Measurements from ENCODE around the gene LTBP1.
"Not testable (repeated sequence)": the region's sequence is repeated elsewhere in the genome, so short reads cannot be mapped to it uniquely, and the experiment has no call there.

LTBP1 gene

GRCh38 chr2:33051586-33052360 lies 105.0 kb downstream of the LTBP1 start:
- no peak for DNase-seq

DNA sequence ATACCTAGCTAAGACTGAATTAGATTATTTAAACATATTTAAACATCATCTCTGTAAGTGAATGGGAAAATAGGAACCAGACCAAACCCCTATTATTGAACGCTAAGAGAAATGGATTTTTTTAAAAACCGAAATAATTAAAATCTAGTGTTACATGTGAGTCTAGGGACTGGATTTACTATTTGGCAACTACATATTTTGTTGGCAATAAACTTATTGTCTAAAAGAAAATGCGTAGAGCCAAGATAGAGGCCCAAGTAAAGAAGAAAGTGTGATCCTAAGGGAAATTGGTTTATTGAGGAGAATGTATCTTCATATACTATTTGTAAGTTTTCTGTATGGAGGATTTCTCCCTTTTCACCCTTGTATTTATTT lies 105.6 kb downstream of the LTBP1 start:
- no peak for DNase-seq

GRCh38 chr2:33052795-33053194 lies 106.0 kb downstream of the LTBP1 start:
- DNase-seq = not testable (repeated sequence)

- DNase-seq = no peak
Measured at GRCh38 chr2:33056170-33056569, 109.4 kb downstream of the LTBP1 start.

GRCh38 chr2:33057307-33058028 lies 110.7 kb downstream of the LTBP1 start:
- DNase-seq = not testable (repeated sequence)

- DNase-seq = no peak
Measured at GRCh38 chr2:33058716-33059470, 112.1 kb downstream of the LTBP1 start.

DNA sequence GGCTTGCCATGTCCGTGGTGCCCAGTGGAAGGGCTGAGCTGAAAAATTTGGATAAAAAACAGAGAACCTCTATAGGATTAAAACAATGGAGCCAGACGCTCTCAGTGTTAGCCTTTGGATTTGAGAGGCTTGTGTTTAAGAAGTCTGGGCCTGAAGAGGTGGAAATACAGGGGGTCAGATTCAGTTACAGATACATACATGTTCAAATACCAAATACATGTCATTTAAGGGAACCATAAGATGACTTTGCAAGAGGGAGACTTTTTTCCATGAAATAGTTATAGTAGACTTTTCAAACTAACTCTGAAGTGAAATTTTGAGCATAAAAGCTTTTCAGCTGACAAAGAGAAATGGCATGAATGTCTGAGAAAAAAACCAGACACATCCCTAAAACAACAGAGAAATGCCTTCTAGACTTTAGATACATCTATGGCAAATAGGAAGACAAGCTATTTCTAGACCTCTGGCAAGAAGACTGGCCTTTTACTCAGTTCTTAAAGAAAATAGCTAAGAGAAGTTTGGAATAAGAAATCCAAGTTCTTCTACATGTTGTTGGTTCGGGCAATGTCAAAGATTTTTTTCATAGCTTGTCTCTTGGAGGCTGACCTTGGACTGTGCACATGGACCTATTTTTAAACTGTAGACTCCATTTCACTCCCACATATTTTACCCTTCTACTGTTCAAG lies 112.9 kb downstream of the LTBP1 start:
- no peak for DNase-seq

DNA sequence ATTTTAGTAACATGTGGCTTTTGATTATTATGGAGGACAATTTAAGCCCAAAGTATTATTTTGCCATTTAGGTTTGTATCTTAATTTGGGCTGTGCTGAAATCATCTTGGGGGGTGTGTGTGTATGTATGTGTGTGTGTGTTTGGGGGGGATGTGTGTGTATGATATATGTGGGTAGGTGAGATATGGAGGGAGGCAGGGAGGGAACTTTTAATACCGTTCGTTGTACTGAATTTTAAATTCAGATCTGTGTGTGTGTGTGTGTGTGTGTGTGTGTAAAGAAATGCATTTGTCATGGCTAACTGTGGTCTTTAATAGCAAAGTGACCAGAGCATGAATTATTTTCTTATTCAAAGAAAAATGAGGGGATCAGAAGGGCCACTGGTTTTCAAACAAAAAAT lies 113.7 kb downstream of the LTBP1 start:
- DNase-seq = no peak

- DNase-seq = no peak
Measured at GRCh38 chr2:33062665-33063250, 116.0 kb downstream of the LTBP1 start.

- no peak for DNase-seq
Measured at GRCh38 chr2:33064349-33064801, 117.6 kb downstream of the LTBP1 start.

DNA sequence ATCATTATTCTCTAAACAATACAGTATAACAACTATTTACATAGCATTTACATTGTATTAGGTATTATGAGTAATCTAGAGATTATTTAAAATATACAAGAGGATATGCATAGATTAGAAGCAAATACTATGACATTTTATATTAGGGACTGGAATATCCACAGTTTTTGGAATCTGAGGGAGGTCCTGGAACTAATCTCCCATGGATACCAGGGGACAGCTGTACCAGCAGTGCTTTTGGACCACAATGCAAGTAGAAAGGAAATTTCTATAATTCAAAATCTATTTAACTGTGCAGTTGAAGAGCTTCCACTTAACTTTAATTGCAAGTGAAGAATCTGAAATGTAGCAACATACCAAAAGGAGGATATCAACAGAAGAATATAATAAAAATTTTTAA lies 120.8 kb downstream of the LTBP1 start:
- DNase-seq = no peak

DNA sequence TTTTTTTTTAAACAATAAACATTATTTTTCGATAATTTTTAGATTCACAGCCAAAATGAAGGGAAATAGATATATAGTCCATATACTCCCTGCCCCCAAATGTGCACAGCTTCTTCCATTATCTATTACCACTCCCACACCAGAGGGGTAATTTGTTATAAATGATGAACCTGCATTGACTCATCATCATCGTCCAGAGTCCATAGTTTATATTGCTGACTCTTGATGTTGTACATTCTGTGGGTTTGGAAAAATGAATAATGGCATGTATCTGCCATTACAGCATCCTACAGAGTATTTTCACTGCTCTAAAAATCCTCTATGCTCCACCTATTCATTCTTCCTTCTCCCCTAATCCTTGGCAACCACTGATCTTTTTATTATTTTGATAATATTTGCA lies 121.5 kb downstream of the LTBP1 start:
- no peak for DNase-seq

- DNase-seq = no peak
Measured at GRCh38 chr2:33069894-33070651, 123.3 kb downstream of the LTBP1 start.

DNA sequence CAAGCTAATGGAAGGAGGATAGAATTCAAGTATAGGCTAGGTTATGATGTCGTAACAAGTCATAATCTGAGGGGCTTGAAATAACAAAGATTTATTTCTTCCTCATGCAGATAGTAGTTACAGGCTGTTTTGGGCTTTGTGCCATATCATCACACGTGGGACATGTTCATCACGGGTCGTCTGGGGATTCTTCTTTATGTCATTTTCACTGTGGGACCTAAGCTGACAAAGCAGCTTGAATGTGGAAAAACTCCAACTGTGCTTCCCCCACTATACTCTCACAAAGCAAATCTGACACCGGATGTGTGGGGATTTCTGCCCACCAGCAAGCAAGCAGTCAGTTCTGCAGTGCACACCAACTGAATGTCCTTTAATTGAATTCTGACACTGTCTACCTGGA lies 124.8 kb downstream of the LTBP1 start:
- no peak for DNase-seq

- DNase-seq = no peak
Measured at GRCh38 chr2:33072614-33073013, 125.9 kb downstream of the LTBP1 start.

DNA sequence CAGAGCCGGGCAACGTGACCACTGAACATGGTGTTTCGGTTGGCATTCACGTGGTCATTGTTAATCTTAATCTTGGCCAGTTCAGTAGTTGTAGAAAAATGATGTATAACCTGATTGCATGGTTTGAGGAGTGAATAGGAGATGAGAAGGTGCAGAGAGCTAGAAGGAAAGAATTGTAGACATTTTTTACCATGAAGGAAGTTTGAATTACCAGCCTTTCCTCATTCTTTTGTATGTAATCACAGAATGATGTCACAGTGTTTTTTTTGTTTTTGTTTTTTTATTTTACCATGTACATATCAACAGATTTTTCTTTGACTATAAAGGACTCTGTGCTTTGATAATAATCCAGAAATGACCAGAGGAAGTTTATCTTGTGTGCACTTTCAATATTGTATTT lies 126.3 kb downstream of the LTBP1 start:
- no peak for DNase-seq

DNA sequence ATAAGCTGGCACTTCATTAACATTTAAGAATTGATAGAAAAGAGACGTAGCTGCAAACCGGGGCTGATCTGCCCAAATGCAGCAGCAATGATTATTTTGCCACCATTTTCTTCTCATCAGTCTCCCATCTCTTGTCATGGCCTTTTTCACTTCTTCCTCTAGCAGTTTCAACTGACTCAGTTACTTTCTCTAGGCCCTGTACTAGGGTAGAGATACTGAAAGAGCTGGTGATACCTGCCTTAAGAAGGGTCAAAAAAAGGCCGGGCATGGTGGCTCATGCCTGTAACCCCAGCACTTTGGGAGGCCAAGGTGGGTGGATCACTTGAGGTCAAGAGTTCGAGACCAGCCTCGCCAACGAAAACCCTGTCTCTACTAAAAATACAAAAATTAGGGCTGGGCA lies 127.4 kb downstream of the LTBP1 start:
- DNase-seq = no peak

DNA sequence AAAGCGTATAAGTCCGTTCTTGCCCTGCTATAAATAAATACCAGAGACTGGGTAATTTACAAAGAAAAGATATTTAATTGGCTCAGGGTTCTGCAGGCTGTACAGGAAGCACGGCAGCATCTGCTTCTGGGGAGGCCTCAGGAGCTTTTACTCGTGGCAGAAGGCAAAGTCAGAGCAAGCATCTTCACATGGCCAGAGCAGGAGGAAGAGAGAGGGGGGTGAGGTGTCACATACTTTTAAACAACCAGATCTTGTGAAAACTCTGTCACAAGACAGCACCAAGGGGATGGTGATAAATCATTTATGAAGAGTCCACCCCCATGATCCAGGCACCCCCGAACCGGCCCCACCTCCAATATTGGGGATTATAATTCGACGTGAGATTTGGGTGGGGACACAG lies 130.6 kb downstream of the LTBP1 start:
- DNase-seq = no peak

- no peak for DNase-seq
Measured at GRCh38 chr2:33077844-33078243, 131.1 kb downstream of the LTBP1 start.

GRCh38 chr2:33081691-33082090 lies 134.9 kb downstream of the LTBP1 start:
- no peak for DNase-seq

DNA sequence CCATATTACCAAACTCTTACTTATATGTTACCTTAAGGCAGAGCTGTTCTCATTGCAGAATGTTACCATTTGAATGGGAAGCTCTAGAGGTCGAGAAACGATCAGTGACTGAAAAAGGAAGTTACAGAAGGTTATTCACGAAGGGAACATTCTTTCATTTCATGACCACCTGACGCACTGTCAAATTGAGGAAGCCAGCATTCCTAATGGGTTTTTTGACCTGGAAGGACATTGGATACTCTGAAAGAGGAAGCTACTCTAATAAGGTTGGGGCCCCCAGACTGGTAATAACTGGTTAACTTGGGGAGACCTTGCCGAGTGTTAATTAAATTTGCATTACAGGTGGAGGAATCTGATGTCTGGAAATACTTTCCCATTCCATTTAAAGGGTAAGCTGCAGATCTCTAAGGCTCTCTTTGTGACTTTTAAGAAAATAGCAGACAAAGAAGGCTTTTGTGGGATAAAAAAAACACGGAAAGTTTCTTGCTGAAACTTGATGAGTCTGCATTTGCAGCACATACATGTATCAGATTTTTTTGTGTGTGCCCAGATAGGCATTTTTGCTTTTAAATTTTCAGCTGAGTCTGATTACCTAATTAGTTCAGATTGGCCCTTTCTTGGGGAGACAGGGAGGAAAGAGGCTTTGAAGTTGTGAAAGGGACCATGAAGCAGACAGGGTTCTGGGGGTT lies 137.1 kb downstream of the LTBP1 start:
- no peak for DNase-seq
